Mammary epithelial cell (primary cell): ENCODE data around the gene DGCR8.

Experiments used
- CTCF ChIP-seq, 2 donors: IDR thresholded peaks in 1 of 2; conservative IDR thresholded peaks in 1 of 2; 2 replicates each; pipeline ENCODE4 v1.5.1; 2011 to 2012; ENCODE audit warnings: inconsistent platforms in 2 of 2, low read length in 2 of 2, mild to moderate bottlenecking in 2 of 2, control low read depth in 1 of 2, low read depth in 1 of 2; ENCODE audit not compliant: insufficient read depth in 1 of 2; ENCODE audit errors: extremely low read depth in 1 of 2
- EZH2 ChIP-seq: IDR thresholded peaks from 2 replicates; pipeline ENCODE4 v1.6.1; 2012; ENCODE audit warnings: low read length, inconsistent platforms, borderline replicate concordance

DNA sequence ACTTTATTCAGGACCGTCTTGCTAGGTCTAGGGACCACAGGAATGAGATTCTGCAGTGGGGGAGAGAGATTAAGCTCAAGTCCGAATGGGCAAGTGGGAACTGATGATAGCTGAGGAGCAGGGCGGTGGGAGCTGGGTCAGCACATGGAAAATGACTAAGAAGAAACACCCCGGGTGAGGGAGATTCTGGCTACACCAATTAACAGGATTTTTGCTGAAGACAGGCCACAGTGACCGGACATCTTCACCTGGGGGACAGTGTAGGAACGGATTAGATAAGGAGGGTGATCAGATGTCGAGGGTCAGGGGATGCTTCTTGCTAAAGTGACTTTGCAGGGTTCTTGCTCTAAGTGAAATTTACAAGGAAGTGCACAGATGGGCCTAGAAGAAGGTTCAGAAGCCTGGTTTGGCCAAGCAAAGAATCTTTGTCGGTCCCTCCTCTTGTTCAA lies 8.5 kb upstream of the DGCR8 start:
- no peak for TF ChIP-seq EZH2
- no peak for TF ChIP-seq CTCF (conservative IDR thresholded peaks at IDR 0.05 in 1 of 2, IDR thresholded peaks at IDR 0.05 in 1 of 2; ENCODE audit: extremely low read depth in 1 of 2, insufficient read depth in 1 of 2, low read depth in 1 of 2, low read length in 2 of 2)
